ENCODE measurements around the gene NXPH3.

DNA sequence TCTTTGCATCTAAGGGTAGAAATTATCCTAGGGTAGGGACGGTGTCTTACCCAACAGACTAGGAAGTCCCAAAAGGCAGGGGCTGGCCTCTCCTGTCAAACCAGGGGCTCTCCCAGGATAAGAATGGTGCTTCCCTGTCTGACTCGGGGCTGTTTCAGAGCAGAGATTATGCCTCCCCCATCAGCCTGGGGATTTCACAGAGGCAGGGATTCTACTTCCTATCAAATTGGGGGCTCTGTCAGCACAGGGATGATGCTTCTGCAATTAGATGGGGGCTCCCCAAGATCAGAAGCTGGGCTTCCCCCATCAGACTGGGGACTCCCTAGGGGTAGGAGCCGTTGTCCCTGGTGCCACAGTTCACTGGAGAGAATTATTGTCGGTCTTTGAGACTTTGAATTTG, 2.3 kb downstream of the NXPH3 start:
- no peak for TF ChIP-seq ARNT (IDR thresholded peaks at IDR 0.05)
- TF ChIP-seq FOXK2 (IDR thresholded peaks at IDR 0.05): no peak
- TF ChIP-seq BHLHE40 (IDR thresholded peaks at IDR 0.05; ENCODE audit: borderline replicate concordance): no peak
- TF ChIP-seq SP1 (IDR thresholded peaks at IDR 0.05): no peak
- no peak for TF ChIP-seq FOXA1 (IDR thresholded peaks at IDR 0.05)
- TF ChIP-seq L3MBTL2 (conservative IDR thresholded peaks at IDR 0.05): no peak
- TF ChIP-seq, protein P1, sequence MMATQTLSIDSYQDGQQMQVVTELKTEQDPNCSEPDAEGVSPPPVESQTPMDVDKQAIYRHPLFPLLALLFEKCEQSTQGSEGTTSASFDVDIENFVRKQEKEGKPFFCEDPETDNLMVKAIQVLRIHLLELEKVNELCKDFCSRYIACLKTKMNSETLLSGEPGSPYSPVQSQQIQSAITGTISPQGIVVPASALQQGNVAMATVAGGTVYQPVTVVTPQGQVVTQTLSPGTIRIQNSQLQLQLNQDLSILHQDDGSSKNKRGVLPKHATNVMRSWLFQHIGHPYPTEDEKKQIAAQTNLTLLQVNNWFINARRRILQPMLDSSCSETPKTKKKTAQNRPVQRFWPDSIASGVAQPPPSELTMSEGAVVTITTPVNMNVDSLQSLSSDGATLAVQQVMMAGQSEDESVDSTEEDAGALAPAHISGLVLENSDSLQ (IDR thresholded peaks at IDR 0.05): no peak
- no peak for TF ChIP-seq ELF4 (IDR thresholded peaks at IDR 0.05)
- no peak for TF ChIP-seq HDGF (IDR thresholded peaks at IDR 0.05; ENCODE audit: borderline replicate concordance)

Measured in HEK293T (cell line).